Neutrophil (primary cell): Measurements from ENCODE around the gene SEC14L3.

ENCODE experiments used
- H3K27ac ChIP-seq: fragments of 200-600 bp; sonication (generic); 2 replicates; pipeline ENCODE4 v1.5.1; 2016; ENCODE audit warnings: mild to moderate bottlenecking, moderate library complexity
- H3K27me3 ChIP-seq: fragments of 200-600 bp; sonication (generic); 2 replicates; pipeline ENCODE4 v1.6.0; 2016; ENCODE audit warnings: mild to moderate bottlenecking
- H3K36me3 ChIP-seq: fragments of 200-600 bp; sonication (generic); 2 replicates; pipeline ENCODE4 v1.5.1; 2017
- H3K4me1 ChIP-seq, 2 experiments: fragments of 200-600 bp in 1 of 2; sonication (generic) in 1 of 2; 1 replicate in 1 of 2; 2 replicates in 1 of 2; pipeline versions ENCODE4 v1.5.1 to v1.6.1; 2013 to 2016; ENCODE audit warnings: low read depth in 1 of 2, low read length in 1 of 2, mild to moderate bottlenecking in 1 of 2, moderate library complexity in 1 of 2; ENCODE audit not compliant: control insufficient read depth in 1 of 2, insufficient read depth in 1 of 2
- H3K4me3 ChIP-seq, 2 experiments: fragments of 200-600 bp in 1 of 2; sonication (generic) in 1 of 2; 1 replicate in 1 of 2; 2 replicates in 1 of 2; pipeline ENCODE4 v1.5.1; 2013 to 2016; ENCODE audit warnings: low read depth in 1 of 2, low read length in 1 of 2, mild to moderate bottlenecking in 1 of 2, moderate library complexity in 1 of 2
- H3K9me3 ChIP-seq: fragments of 200-600 bp; sonication (generic); 2 replicates; pipeline ENCODE4 v1.5.1; 2016
- TF ChIP-seq, protein P1 (sequence below): fragments of 200-600 bp; sonication (generic); IDR thresholded peaks from 2 replicates; pipeline ENCODE4 v1.5.1; 2016; ENCODE audit warnings: antibody characterized with exemption

SEC14L3 gene

DNA sequence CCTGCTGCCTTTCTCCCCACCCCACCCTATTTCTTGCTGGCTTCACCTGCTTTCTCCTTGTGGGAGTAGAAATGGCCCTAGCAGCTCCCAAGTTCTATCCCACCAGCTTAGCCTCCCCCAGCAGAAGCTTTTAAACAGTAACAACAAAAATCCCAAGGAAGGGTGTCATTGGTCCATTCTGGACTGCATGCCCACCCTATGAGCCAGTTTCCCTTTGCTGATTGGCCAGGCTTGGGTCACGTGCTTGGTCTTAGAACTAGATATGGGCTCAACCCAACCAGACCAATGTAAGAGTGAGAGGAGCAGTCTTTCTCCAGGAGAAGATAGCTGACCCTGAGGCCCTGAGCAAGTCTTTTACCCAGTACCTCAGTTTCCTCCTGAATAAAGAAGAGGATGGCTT lies 43.9 kb downstream of the SEC14L3 start:
- H3K4me1 ChIP-seq, result peaks cover 35% of the 10 kb centered on the region in 2 experiments
- no peaks in the 10 kb centered on the region for H3K27me3 ChIP-seq
- no peaks in the 10 kb centered on the region for H3K9me3 ChIP-seq
- H3K36me3 ChIP-seq, result no peaks in the 10 kb centered on the region
- H3K4me3 ChIP-seq, result no peak overlapping the region
- no peak overlapping the region for H3K27ac ChIP-seq
- TF ChIP-seq, protein P1, sequence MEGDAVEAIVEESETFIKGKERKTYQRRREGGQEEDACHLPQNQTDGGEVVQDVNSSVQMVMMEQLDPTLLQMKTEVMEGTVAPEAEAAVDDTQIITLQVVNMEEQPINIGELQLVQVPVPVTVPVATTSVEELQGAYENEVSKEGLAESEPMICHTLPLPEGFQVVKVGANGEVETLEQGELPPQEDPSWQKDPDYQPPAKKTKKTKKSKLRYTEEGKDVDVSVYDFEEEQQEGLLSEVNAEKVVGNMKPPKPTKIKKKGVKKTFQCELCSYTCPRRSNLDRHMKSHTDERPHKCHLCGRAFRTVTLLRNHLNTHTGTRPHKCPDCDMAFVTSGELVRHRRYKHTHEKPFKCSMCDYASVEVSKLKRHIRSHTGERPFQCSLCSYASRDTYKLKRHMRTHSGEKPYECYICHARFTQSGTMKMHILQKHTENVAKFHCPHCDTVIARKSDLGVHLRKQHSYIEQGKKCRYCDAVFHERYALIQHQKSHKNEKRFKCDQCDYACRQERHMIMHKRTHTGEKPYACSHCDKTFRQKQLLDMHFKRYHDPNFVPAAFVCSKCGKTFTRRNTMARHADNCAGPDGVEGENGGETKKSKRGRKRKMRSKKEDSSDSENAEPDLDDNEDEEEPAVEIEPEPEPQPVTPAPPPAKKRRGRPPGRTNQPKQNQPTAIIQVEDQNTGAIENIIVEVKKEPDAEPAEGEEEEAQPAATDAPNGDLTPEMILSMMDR, result no peak

DNA sequence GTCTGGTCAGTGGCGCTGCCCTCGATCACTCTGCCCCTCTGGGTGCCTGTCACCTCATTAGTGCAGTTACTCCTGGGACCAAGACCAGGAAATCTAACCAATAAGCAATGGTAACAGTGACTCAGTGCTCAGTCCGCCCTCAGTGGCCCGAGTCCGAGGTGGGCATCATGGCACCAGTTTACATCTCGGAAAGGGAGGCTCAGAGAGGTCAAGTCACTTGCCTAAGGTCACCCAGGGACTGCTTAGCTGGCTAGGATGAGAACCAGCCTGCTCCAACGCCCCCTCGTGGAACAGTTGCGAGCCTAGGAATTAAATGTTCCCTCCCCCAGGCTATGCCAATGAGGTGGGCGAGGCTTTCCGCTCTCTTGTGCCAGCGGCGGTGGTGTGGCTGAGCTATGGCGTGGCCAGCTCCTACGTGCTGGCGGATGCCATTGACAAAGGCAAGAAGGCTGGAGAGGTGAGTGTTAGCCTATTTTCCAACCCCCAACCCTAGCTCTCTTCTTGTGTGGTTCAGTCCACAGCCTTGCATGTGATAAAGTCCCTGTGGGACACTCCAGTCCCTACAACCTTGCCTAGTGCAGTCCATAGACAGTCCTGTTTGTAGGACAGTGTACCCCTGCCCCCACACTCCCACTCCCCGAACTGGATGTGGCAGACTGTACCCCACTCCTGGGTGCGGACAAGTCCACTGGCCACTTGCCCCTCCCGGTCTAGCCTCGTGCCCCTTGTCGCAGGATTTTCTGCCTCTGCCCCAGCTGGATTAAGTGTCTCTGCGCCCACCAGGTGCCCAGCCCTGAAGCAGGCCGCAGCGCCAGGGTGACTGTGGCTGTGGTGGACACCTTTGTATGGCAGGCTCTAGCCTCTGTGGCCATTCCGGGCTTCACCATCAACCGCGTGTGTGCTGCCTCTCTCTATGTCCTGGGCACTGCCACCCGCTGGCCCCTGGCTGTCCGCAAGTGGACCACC lies 45.1 kb downstream of the SEC14L3 start:
- Histone ChIP-seq H3K9me3 (no peaks in the 10 kb centered on the region), H3K4me1 (peaks cover 38% of the 10 kb centered on the region in 2 experiments), H3K4me3 (peak overlapping the region; percentile 50 to 76), H3K27ac (no peak overlapping the region), H3K36me3 (no peaks in the 10 kb centered on the region), H3K27me3 (no peaks in the 10 kb centered on the region)
- TF ChIP-seq, protein P1, result peak; percentile 49

DNA sequence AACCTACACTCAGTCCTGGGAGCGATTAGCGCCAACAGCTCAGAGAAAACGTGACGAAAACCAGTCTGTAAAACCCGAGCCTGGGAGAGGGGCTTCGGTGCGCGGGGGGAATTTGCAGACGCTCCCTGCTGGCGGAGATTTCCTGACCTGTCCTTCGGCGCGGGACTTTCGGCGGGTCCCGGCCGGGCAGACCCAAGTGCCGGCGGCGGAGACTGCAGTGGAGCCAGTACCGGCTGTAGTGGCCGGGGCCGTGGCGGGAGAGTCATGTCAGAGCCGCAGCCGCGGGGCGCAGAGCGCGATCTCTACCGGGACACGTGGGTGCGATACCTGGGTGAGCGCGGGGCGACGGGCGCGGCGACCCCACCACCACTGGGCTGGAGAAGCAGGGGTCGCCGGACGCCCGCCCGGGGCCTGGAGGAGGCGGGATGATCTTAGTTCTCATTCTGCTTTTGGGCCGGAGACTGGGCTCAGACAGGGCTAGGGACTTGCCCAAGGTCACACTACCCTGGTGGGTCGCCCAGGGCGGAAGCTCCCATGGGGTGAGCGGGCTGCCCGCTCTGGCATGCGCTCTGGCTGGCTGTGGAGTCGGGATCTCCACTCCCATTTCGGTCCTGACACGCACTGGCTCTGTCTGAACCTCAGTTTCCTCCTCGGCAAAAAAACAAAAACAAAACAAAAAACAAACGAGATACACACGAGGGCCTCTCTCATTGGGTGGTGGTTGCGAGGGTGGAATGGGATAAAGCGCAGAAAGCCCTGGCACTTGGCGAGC lies 46.0 kb downstream of the SEC14L3 start, which contains the start of gene MTFP1:
Gene MTFP1 (plus strand): TSS at position 153 of the 772 bp plus-strand sequence. CDS start 112 bp downstream, at position 265.
- TF ChIP-seq, protein P1, result no peak
- Histone ChIP-seq H3K27ac (peak within 1 kb of the TSS; percentile 86), H3K4me3 (peak within 1 kb of the TSS; percentile 76 to 92), H3K9me3 (no peaks in the 10 kb centered on the region), H3K36me3 (no peaks in the 10 kb centered on the region), H3K4me1 (peaks cover 38% of the 10 kb centered on the region in 2 experiments), H3K27me3 (no peaks in the 10 kb centered on the region)

DNA sequence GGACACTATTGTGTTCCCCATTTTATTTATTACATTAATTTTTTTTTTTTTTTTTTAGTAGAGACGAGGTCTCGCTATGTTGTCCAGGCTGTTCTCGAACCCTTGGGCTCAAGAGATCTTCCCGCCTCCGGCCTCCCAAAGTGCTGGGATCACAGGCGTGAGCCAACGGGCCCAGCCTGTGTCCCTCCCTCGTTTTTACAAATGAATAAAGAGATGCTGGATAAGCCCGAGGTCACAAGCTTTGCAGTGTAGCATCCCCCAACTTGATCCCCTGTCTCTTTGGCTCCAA lies 46.5 kb downstream of the SEC14L3 start:
- Histone ChIP-seq H3K27me3 (no peaks in the 10 kb centered on the region), H3K4me3 (peak overlapping the region; percentile 50 to 76), H3K4me1 (peaks cover 38% of the 10 kb centered on the region in 2 experiments), H3K9me3 (no peaks in the 10 kb centered on the region), H3K27ac (no peak overlapping the region), H3K36me3 (no peaks in the 10 kb centered on the region)
- TF ChIP-seq, protein P1, result no peak

DNA sequence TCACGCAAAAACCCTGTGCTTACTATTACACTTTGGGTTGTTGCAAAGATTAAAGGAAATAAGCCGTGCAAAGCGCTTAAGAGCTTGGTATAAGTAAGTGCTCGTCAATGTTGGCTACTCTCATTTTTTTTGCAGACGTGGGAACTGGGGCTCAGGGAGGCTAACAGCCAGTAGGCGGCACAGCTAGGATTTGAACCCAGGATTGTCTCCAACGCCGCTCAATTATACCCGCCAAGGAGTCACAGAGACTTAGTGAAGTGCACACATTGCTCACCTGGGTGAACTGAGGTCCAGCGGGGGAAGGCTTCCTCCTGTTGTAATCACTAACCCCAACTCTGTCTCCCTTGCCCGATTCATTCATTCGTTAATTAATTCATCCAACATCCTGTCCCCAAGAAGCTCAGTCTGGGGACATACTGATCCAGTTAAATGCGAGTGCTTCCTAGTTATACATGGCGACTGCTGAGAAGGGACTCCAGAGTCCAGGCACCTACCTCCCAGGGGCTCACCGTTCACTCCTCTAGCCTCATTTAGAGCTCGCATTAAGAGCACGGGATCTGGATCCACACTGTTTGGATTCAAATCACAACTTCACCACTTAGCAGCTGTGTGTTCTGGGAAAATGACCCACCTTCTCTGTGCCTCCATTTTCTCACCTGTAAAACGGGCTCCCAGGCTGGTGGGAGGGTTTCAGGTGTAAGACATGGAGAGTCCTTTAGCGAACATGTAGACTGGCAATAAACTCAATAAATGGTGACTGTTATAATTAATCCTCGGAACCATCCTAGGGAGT lies 47.1 kb downstream of the SEC14L3 start:
- Histone ChIP-seq H3K4me3 (peak overlapping the region; percentile 76 to 92), H3K36me3 (no peaks in the 10 kb centered on the region), H3K27me3 (no peaks in the 10 kb centered on the region), H3K27ac (peak overlapping the region; percentile 86), H3K4me1 (peaks cover 38% of the 10 kb centered on the region in 2 experiments), H3K9me3 (no peaks in the 10 kb centered on the region)
- TF ChIP-seq, protein P1, result no peak
